Right cardiac atrium (tissue), 5 donors: ENCODE measurements around the gene KLHDC8B. TPM values are rescaled to one million over a fixed set of nuclear protein-coding genes. Genes with fewer than 3 reads are reported as not detected.

Experiments used
- ATAC-seq, 2 donors: fragments of 200-7000 bp; cut with Tn5 transposase; one replicate each; pipeline versions ENCODE4 v1.8.0 to v1.9.1; 2020; ENCODE audit warnings: moderate library complexity in 2 of 2, mild to moderate bottlenecking in 1 of 2
- DNase-seq, 3 donors: peaks; one replicate each; pipeline ENCODE4 v3.0.0-alpha.2; 2020
- H3K27ac ChIP-seq: one replicate; pipeline ENCODE4 v1.5.1; 2013; ENCODE audit warnings: mild to moderate bottlenecking, low read length, control low read depth, moderate library complexity
- H3K27me3 ChIP-seq: one replicate; pipeline ENCODE4 v1.6.1; 2013; ENCODE audit not compliant: control insufficient read depth, insufficient read depth
- H3K4me1 ChIP-seq: one replicate; pipeline ENCODE4 v1.6.1; 2013; ENCODE audit warnings: low read length; ENCODE audit not compliant: control insufficient read depth, insufficient read depth
- H3K4me3 ChIP-seq: one replicate; pipeline ENCODE4 v1.5.1; 2013; ENCODE audit warnings: low read length, control low read depth
- H3K9me3 ChIP-seq: one replicate; pipeline ENCODE4 v1.6.1; 2013; ENCODE audit warnings: low read length; ENCODE audit not compliant: control insufficient read depth
- WGBS: extraction: QIAGEN DNeasy Blood & Tissue Kit; methylation state at CpG from one replicate; pipeline ENCODE4 v1.1.7; 2013; 5-methylcytosine and 5-hydroxymethylcytosine counted together
- intact Hi-C, 4 donors: fragments of 100-400 bp; cut with DNase I; formaldehyde crosslinking; loops; one replicate each; pipeline versions ENCODE4 v1.11.0 to v1.14.0; 2022 to 2023
- polyA plus RNA-seq: library from polyadenylated mRNA; stranded (reverse); fragments of 200-250 nt; gene quantifications from one replicate; pipeline ENCODE4 v1.2.3, GENCODE V29; 2013
- total RNA-seq, 4 donors: library from RNA; stranded (reverse); fragmentation: NEBNext Ultra II Directional; extraction: Animal tissue kit (Norgen Biotek cat#: 25700); gene quantifications; one replicate each; pipeline ENCODE4 v1.2.1, GENCODE V29; 2021
- donor health status: healthy with polysubstance abuse.
- donor health status: DM: no; HTN: yes; CAD: no.
- donor health status: DM: no; HTN: no; CAD: no.
- donor health status: DM: no; HTN: yes; CAD: no; lungs with severe emphysema.
- donor health status: DM: yes; HTN: yes; CAD: no.

The KLHDC8B gene
- total and polyA plus RNA-seq, 5 donors: 52.8 to 74.6 (median 55.7) TPM

- no peaks in the 10 kb centered on the region for H3K9me3 ChIP-seq
- peak overlapping the region; percentile 24 for H3K27ac ChIP-seq
- intact Hi-C loops: loop anchor here in 3 of 4 donors (2.0 to 10.0 kb wide), 4 partner anchors 105 to 283 kb away; partner anchors contain the start of gene C3orf62 (in 3 of the 3)
- 7% methylated on average over 7 of the region's 7 CpGs for WGBS
- DNase-seq: peak in 1 of 3 donors; percentile 41
- H3K4me3 ChIP-seq: peak overlapping the region; percentile 40
- no peak for ATAC-seq
- peaks cover 13% of the 10 kb centered on the region for H3K4me1 ChIP-seq
- H3K27me3 ChIP-seq: no peaks in the 10 kb centered on the region
Observed at GRCh38 chr3:49171775-49172500, 540 bp downstream of the KLHDC8B start.

- 31% methylated on average over 7 of the region's 7 CpGs for WGBS
- Histone ChIP-seq H3K4me3 (peak overlapping the region; percentile 40), H3K4me1 (peaks cover 13% of the 10 kb centered on the region), H3K9me3 (no peaks in the 10 kb centered on the region), H3K27me3 (no peaks in the 10 kb centered on the region), H3K27ac (peak overlapping the region; percentile 24)
- intact Hi-C loops: loop anchor here in 3 of 4 donors (2.0 to 10.0 kb wide), 4 partner anchors 104 to 282 kb away; partner anchors contain the start of gene C3orf62 (in 3 of the 3)
- peak in 2 of 3 donors; percentile 18 to 64 for DNase-seq
- no peak for ATAC-seq
Observed at GRCh38 chr3:49172551-49173041, 1.2 kb downstream of the KLHDC8B start.

- peak overlapping the region; percentile 40 for H3K4me3 ChIP-seq
- ATAC-seq (peak; percentile 36 to 64), DNase-seq (peak; percentile 71 to 89 (median 84))
- WGBS: 5% methylated on average over 3 of the region's 3 CpGs
- no peaks in the 10 kb centered on the region for H3K27me3 ChIP-seq
- intact Hi-C loops: loop anchor here in 3 of 4 donors (2.0 to 10.0 kb wide), 4 partner anchors 104 to 282 kb away; partner anchors contain the start of gene C3orf62 (in 3 of the 3)
- peak overlapping the region; percentile 24 for H3K27ac ChIP-seq
- H3K4me1 ChIP-seq: peaks cover 13% of the 10 kb centered on the region
- H3K9me3 ChIP-seq: no peaks in the 10 kb centered on the region
Observed at GRCh38 chr3:49173116-49173791, 1.9 kb downstream of the KLHDC8B start.

GRCh38 chr3:49173792-49174170, 2.4 kb downstream of the KLHDC8B start:
- no peaks in the 10 kb centered on the region for H3K9me3 ChIP-seq
- H3K27ac ChIP-seq: peak overlapping the region; percentile 24
- H3K4me1 ChIP-seq: peaks cover 13% of the 10 kb centered on the region
- ATAC-seq: peak; percentile 1 to 7
- H3K4me3 ChIP-seq: peak overlapping the region; percentile 40
- no peaks in the 10 kb centered on the region for H3K27me3 ChIP-seq
- intact Hi-C loops: loop anchor here in 3 of 4 donors (2.0 to 10.0 kb wide), 4 partner anchors 103 to 281 kb away; partner anchors contain the start of gene C3orf62 (in 3 of the 3)
- WGBS: 6% methylated on average over 4 of the region's 4 CpGs
- DNase-seq: peak in 1 of 3 donors; percentile 74

- Histone ChIP-seq H3K4me3 (no peak overlapping the region), H3K9me3 (no peaks in the 10 kb centered on the region), H3K27ac (no peak overlapping the region), H3K27me3 (no peaks in the 10 kb centered on the region), H3K4me1 (peaks cover 13% of the 10 kb centered on the region)
- intact Hi-C loops: loop anchor here in 3 of 4 donors (5.0 to 10.0 kb wide), 3 partner anchors 103 to 280 kb away; partner anchors contain the start of gene C3orf62 (in 2 of the 3)
- DNase-seq: no peak
- WGBS: 80% methylated on average over 9 of the region's 9 CpGs
- no peak for ATAC-seq
Observed at GRCh38 chr3:49174397-49174985, 3.1 kb downstream of the KLHDC8B start.

GRCh38 chr3:49175530-49175929, 4.1 kb downstream of the KLHDC8B start:
- H3K9me3 ChIP-seq: no peaks in the 10 kb centered on the region
- H3K27me3 ChIP-seq: no peaks in the 10 kb centered on the region
- no peak overlapping the region for H3K4me3 ChIP-seq
- 74% methylated on average over 8 of the region's 8 CpGs for WGBS
- intact Hi-C loops: loop anchor here in 1 of 4 donors (10.0 kb wide), 1 partner anchor 279 kb away; no protein-coding TSS in a partner anchor
- ATAC-seq (no peak), DNase-seq (no peak)
- H3K4me1 ChIP-seq: peaks cover 13% of the 10 kb centered on the region
- no peak overlapping the region for H3K27ac ChIP-seq

GRCh38 chr3:49177073-49177472, 5.7 kb downstream of the KLHDC8B start:
- Histone ChIP-seq H3K4me1 (peaks cover 13% of the 10 kb centered on the region), H3K9me3 (no peaks in the 10 kb centered on the region), H3K27ac (peak overlapping the region; percentile 3), H3K4me3 (no peak overlapping the region), H3K27me3 (no peaks in the 10 kb centered on the region)
- intact Hi-C loops: loop anchor here in 1 of 4 donors (10.0 kb wide), 1 partner anchor 278 kb away; no protein-coding TSS in a partner anchor
- DNase-seq: no peak
- no peak for ATAC-seq
- 64% methylated on average over 2 of the region's 2 CpGs for WGBS

GRCh38 chr3:49180116-49180515, 8.7 kb downstream of the KLHDC8B start:
- H3K27ac ChIP-seq: no peak overlapping the region
- no peaks in the 10 kb centered on the region for H3K4me1 ChIP-seq
- no peaks in the 10 kb centered on the region for H3K9me3 ChIP-seq
- no peaks in the 10 kb centered on the region for H3K27me3 ChIP-seq
- no peak for ATAC-seq
- intact Hi-C loops: no loop called here
- H3K4me3 ChIP-seq: no peak overlapping the region
- no peak for DNase-seq

- H3K4me1 ChIP-seq: no peaks in the 10 kb centered on the region
- no peak overlapping the region for H3K4me3 ChIP-seq
- ATAC-seq: no peak
- WGBS: 64% methylated on average over 6 of the region's 6 CpGs
- H3K27me3 ChIP-seq: no peaks in the 10 kb centered on the region
- intact Hi-C loops: no loop called here
- no peak for DNase-seq
- H3K27ac ChIP-seq: no peak overlapping the region
- H3K9me3 ChIP-seq: no peaks in the 10 kb centered on the region
Observed at GRCh38 chr3:49181351-49181750, 10.0 kb downstream of the KLHDC8B start.

GRCh38 chr3:49182682-49183081, 11.3 kb downstream of the KLHDC8B start:
- intact Hi-C loops: no loop called here
- Histone ChIP-seq H3K27me3 (no peaks in the 10 kb centered on the region), H3K27ac (no peak overlapping the region), H3K4me1 (no peaks in the 10 kb centered on the region), H3K9me3 (no peaks in the 10 kb centered on the region), H3K4me3 (no peak overlapping the region)
- no peak for DNase-seq
- no peak for ATAC-seq
- 90% methylated on average over 24 of the region's 24 CpGs for WGBS
